GM12878 (cell line): ENCODE measurements around the gene PKHD1. TPM values are rescaled to one million over a fixed set of nuclear protein-coding genes. Genes with fewer than 3 reads are reported as not detected.

Source experiments
- ATAC-seq: fragments of 200-7000 bp; cut with Tn5 transposase; 3 replicates; pipeline ENCODE4 v1.9.1; 2020; ENCODE audit warnings: mild to moderate bottlenecking, moderate library complexity
- BruUV-seq: library from RNA; stranded (reverse); fragments of 400-500 nt; replicated peaks from 2 replicates; lab custom pipeline; 2021; lab: Mats Ljungman, UMichigan
- CTCF ChIA-PET: fragments of 300-600 bp; sonication (Branson Sonifier 250); formaldehyde crosslinking; extraction: SDS; loops from one replicate; lab custom pipeline; 2021; ENCODE audit warnings: inconsistent platforms; lab: Yijun Ruan, JAX
- POLR2A ChIA-PET: fragments of 350-600 bp; formaldehyde crosslinking; extraction: SDS; loops from one replicate; lab custom pipeline; 2021; ENCODE audit warnings: inconsistent platforms; lab: Charles Lee
- RAD21 ChIA-PET: fragments of 300-600 bp; sonication (Branson Sonifier 250); formaldehyde crosslinking; loops from one replicate; lab custom pipeline; 2023; ENCODE audit warnings: antibody characterized with exemption; ENCODE audit not compliant: unreplicated experiment; lab: Charles Lee
- SMC1A ChIA-PET: fragments of 300-600 bp; sonication (Branson Sonifier 250); formaldehyde crosslinking; loops from one replicate; lab custom pipeline; 2023; ENCODE audit not compliant: unreplicated experiment, uncharacterized antibody; lab: Charles Lee
- DNase-seq: peaks from one replicate; pipeline ENCODE4 v3.0.0-alpha.2; 2011; ENCODE audit warnings: low read depth, low spot score
- FAIRE-seq: peaks from 3 replicates; lab custom pipeline; 2011; peaks lifted over from hg19 to GRCh38; lab: Jason Lieb, UNC
- H2AFZ ChIP-seq: 2 replicates; pipeline ENCODE4 v1.6.0; 2011; ENCODE audit warnings: low read depth, low read length, control low read depth; ENCODE audit not compliant: control insufficient read depth
- H3K27ac ChIP-seq: 2 replicates; pipeline ENCODE4 v1.5.1; 2011; ENCODE audit warnings: control low read depth; ENCODE audit not compliant: control insufficient read depth, insufficient read depth
- H3K27me3 ChIP-seq, 2 experiments: replicated peaks in 1 of 2; 2 replicates each; pipeline versions ENCODE4 v1.6.0 to v1.6.1; 2011; ENCODE audit warnings: low read length in 1 of 2; ENCODE audit not compliant: control insufficient read depth in 2 of 2, insufficient read depth in 2 of 2
- H3K36me3 ChIP-seq, 2 experiments: 2 replicates each; pipeline ENCODE4 v1.5.1; 2011; ENCODE audit warnings: low read length in 1 of 2; ENCODE audit not compliant: control insufficient read depth in 2 of 2, insufficient read depth in 2 of 2
- H3K4me1 ChIP-seq: 2 replicates; pipeline ENCODE4 v1.6.1; 2011; ENCODE audit warnings: mild to moderate bottlenecking, low read length, moderate library complexity, mixed read lengths; ENCODE audit not compliant: control insufficient read depth, insufficient read depth
- H3K4me2 ChIP-seq: 2 replicates; pipeline ENCODE4 v1.6.0; 2011; ENCODE audit warnings: control low read depth; ENCODE audit not compliant: control insufficient read depth, insufficient read depth
- H3K4me3 ChIP-seq: fragments of 200-600 bp; sonication (generic); 2 replicates; pipeline ENCODE4 v1.5.1; 2016
- H3K79me2 ChIP-seq: 2 replicates; pipeline ENCODE4 v1.6.0; 2011; ENCODE audit warnings: low read length; ENCODE audit not compliant: control insufficient read depth, insufficient read depth
- H3K9ac ChIP-seq: 2 replicates; pipeline ENCODE4 v1.8.0; 2011; ENCODE audit warnings: low read length, control low read depth, mixed read lengths; ENCODE audit not compliant: control insufficient read depth, insufficient read depth
- H3K9me3 ChIP-seq: replicated peaks from 3 replicates; pipeline ENCODE4 v1.5.1; 2011; ENCODE audit warnings: mild to moderate bottlenecking, low read length; ENCODE audit not compliant: control insufficient read depth, insufficient read depth
- H4K20me1 ChIP-seq: 2 replicates; pipeline ENCODE4 v1.6.0; 2011; ENCODE audit not compliant: control insufficient read depth, insufficient read depth
- ASH2L ChIP-seq: fragments of 300-600, 200-600 bp; sonication (generic); IDR thresholded peaks from 2 replicates; pipeline ENCODE4 v1.6.1; 2017; ENCODE audit warnings: low read depth, mild to moderate bottlenecking, borderline replicate concordance
- BRCA1 ChIP-seq: IDR thresholded peaks from 2 replicates; pipeline ENCODE4 v1.6.1; 2011; ENCODE audit warnings: low read depth, low read length, improper control_type of control experiment
- EED ChIP-seq: sonication (generic); IDR thresholded peaks from 2 replicates; pipeline ENCODE4 v1.6.1; 2016; ENCODE audit warnings: antibody characterized with exemption, low read depth
- FOS ChIP-seq: IDR thresholded peaks from 3 replicates; pipeline ENCODE4 v1.6.1; 2011; ENCODE audit warnings: borderline replicate concordance; ENCODE audit not compliant: insufficient read length; ENCODE audit errors: extremely low read depth
- IKZF1 ChIP-seq: fragments of 450-650 bp; conservative IDR thresholded peaks from 2 replicates; pipeline ENCODE4 v1.6.1; 2017; ENCODE audit warnings: antibody characterized with exemption, mild to moderate bottlenecking
- MXI1 ChIP-seq: fragments of 150-350 bp; IDR thresholded peaks from 2 replicates; pipeline ENCODE4 v1.6.1; 2011; ENCODE audit warnings: low read depth, mild to moderate bottlenecking, inconsistent platforms, low read length, improper control_type of control experiment
- PAX8 ChIP-seq: fragments of 450-650 bp; IDR thresholded peaks from 2 replicates; pipeline ENCODE4 v1.6.1; 2017; ENCODE audit warnings: mild to moderate bottlenecking, moderate library complexity
- POLR2AphosphoS2 ChIP-seq: IDR thresholded peaks from 2 replicates; pipeline ENCODE4 v1.6.1; 2011; ENCODE audit warnings: low read depth, mild to moderate bottlenecking, low read length, improper control_type of control experiment, moderate library complexity
- WGBS: methylation state at CpG from one replicate; pipeline ENCODE4 v1.1.6; 2016; ENCODE audit warnings: low lambda C conversion rate; ENCODE audit not compliant: insufficient replicate concordance, insufficient coverage; ENCODE audit errors: missing lambda C conversion rate; 5-methylcytosine and 5-hydroxymethylcytosine counted together
- in situ Hi-C: fragments of 300-500 bp; cut with MboI; formaldehyde crosslinking; loops from 9 replicates; pipeline ENCODE4 v1.14.3; 2018; ENCODE audit warnings: mixed read lengths
- intact Hi-C: fragments of 100-400 bp; cut with micrococcal nuclease; formaldehyde crosslinking; loops from one replicate; pipeline ENCODE4 v1.14.2; 2022; ENCODE audit not compliant: unreplicated experiment
- polyA plus RNA-seq, 11 experiments: library from polyadenylated mRNA; depleted of rRNA in 4 of 11; unstranded in 6 of 11; stranded (reverse) in 5 of 11; fragments of >200 nt; fragmentation: Nextera tagmentation in 4 of 11; fragmentation: Illumina TruSeq in 1 of 11; extraction: Ambion mirVana in 4 of 11; extraction: Trizol in 1 of 11; gene quantifications; 1 replicate in 1 of 11; 2 replicates in 10 of 11; pipeline versions ENCODE4 v1.2.1 to v1.2.3, GENCODE V29; 2011 to 2016; ENCODE audit warnings: inconsistent platforms in 2 of 11, missing spikeins in 2 of 11, low read depth in 1 of 11
- total RNA-seq, 4 experiments: library from RNA; depleted of rRNA in 3 of 4; stranded (reverse); fragments of >200 nt in 3 of 4; fragmentation: Illumina TruSeq in 1 of 4; extraction: Trizol in 1 of 4; gene quantifications; 2 replicates each; pipeline versions ENCODE4 v1.2.1 to v1.2.3, GENCODE V29; 2013 to 2021
- TF ChIP-seq, protein P1 (sequence below): fragments of 450-650 bp; IDR thresholded peaks from 2 replicates; pipeline ENCODE4 v1.6.1; 2016; ENCODE audit warnings: mild to moderate bottlenecking, moderate library complexity, borderline replicate concordance
- TF ChIP-seq, protein P2 (sequence below): fragments of 450-650 bp; IDR thresholded peaks from 2 replicates; pipeline ENCODE4 v1.6.1; 2017; ENCODE audit warnings: mild to moderate bottlenecking, low read depth, inconsistent platforms; ENCODE audit not compliant: poor library complexity, severe bottlenecking
- TF ChIP-seq, protein P3 (sequence below): IDR thresholded peaks from 2 replicates; pipeline ENCODE4 v1.6.1; 2012; ENCODE audit warnings: low read depth, low read length, improper control_type of control experiment

PKHD1 gene
- total and polyA plus RNA-seq, 10 of the 15 experiments (the other 5 are each of a cell fraction or from before 2014, with no cell fraction given) = under 0.01 to 0.90 (median 0.02) TPM; not detected in 1

DNA sequence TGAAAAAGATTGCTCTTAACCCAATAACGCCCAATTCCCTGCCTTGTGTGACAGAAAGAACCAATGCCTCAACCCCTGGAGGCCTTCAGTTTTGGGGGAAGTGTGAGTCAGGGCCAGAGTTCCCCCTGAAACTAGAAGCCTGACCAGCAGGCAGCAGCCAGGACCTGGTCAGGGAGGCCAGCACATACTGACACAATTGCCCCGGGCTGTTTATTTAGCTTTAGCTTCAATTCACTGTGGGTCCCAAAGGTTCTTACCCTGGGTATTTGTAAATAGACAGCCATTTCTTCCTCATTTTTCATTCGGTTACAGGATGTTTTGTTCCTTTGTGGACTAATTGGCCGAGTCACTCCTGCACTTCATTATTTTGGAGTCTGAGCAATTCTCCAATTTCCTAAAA lies 195.6 kb downstream of the PKHD1 start (continued):
- TF ChIP-seq, protein P1, sequence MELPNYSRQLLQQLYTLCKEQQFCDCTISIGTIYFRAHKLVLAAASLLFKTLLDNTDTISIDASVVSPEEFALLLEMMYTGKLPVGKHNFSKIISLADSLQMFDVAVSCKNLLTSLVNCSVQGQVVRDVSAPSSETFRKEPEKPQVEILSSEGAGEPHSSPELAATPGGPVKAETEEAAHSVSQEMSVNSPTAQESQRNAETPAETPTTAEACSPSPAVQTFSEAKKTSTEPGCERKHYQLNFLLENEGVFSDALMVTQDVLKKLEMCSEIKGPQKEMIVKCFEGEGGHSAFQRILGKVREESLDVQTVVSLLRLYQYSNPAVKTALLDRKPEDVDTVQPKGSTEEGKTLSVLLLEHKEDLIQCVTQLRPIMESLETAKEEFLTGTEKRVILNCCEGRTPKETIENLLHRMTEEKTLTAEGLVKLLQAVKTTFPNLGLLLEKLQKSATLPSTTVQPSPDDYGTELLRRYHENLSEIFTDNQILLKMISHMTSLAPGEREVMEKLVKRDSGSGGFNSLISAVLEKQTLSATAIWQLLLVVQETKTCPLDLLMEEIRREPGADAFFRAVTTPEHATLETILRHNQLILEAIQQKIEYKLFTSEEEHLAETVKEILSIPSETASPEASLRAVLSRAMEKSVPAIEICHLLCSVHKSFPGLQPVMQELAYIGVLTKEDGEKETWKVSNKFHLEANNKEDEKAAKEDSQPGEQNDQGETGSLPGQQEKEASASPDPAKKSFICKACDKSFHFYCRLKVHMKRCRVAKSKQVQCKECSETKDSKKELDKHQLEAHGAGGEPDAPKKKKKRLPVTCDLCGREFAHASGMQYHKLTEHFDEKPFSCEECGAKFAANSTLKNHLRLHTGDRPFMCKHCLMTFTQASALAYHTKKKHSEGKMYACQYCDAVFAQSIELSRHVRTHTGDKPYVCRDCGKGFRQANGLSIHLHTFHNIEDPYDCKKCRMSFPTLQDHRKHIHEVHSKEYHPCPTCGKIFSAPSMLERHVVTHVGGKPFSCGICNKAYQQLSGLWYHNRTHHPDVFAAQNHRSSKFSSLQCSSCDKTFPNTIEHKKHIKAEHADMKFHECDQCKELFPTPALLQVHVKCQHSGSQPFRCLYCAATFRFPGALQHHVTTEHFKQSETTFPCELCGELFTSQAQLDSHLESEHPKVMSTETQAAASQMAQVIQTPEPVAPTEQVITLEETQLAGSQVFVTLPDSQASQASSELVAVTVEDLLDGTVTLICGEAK = no peak
- TF ChIP-seq BRCA1 = no peak

DNA sequence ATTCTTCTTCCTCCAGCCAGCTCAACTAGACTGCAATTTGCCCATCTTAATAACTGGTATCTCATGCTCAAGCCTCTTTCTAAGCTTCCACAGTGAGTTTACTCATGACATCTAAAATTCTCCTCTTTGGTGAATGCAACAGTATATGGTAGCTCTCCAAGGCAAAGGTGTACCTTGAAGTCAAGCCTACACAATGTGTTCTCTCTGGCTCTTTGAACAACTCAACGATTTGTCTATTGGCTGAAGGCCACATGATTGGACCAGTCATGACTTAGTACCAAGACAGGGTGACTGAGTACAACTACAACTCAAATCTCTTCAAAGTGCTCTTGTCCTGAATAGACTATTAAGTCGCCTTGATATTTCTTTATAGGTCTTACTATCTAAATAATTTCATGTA lies 199.6 kb downstream of the PKHD1 start:
- no peaks in the 10 kb centered on the region for H3K27me3 ChIP-seq
- H3K27ac ChIP-seq = no peak overlapping the region
- DNase-seq (no peak), ATAC-seq (no peak), FAIRE-seq (no peak)
- H3K9ac ChIP-seq = no peak overlapping the region
- no peaks in the 10 kb centered on the region for H4K20me1 ChIP-seq
- no peaks in the 10 kb centered on the region for H3K9me3 ChIP-seq
- H3K4me2 ChIP-seq = no peak overlapping the region
- H3K36me3 ChIP-seq = no peaks in the 10 kb centered on the region
- TF ChIP-seq PAX8 = no peak
- TF ChIP-seq, protein P2, sequence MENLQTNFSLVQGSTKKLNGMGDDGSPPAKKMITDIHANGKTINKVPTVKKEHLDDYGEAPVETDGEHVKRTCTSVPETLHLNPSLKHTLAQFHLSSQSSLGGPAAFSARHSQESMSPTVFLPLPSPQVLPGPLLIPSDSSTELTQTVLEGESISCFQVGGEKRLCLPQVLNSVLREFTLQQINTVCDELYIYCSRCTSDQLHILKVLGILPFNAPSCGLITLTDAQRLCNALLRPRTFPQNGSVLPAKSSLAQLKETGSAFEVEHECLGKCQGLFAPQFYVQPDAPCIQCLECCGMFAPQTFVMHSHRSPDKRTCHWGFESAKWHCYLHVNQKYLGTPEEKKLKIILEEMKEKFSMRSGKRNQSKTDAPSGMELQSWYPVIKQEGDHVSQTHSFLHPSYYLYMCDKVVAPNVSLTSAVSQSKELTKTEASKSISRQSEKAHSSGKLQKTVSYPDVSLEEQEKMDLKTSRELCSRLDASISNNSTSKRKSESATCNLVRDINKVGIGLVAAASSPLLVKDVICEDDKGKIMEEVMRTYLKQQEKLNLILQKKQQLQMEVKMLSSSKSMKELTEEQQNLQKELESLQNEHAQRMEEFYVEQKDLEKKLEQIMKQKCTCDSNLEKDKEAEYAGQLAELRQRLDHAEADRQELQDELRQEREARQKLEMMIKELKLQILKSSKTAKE = no peak
- TF ChIP-seq, protein P3, sequence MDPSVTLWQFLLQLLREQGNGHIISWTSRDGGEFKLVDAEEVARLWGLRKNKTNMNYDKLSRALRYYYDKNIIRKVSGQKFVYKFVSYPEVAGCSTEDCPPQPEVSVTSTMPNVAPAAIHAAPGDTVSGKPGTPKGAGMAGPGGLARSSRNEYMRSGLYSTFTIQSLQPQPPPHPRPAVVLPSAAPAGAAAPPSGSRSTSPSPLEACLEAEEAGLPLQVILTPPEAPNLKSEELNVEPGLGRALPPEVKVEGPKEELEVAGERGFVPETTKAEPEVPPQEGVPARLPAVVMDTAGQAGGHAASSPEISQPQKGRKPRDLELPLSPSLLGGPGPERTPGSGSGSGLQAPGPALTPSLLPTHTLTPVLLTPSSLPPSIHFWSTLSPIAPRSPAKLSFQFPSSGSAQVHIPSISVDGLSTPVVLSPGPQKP = no peak
- no peak for TF ChIP-seq FOS
- TF ChIP-seq IKZF1 = no peak
- no peak for TF ChIP-seq MXI1
- TF ChIP-seq EED = no peak
- TF ChIP-seq ASH2L = no peak
- no peak for TF ChIP-seq POLR2AphosphoS2
- ChIA-PET POLR2A (no interaction called here), RAD21 (no interaction called here), SMC1A (interaction anchor here (0.9 kb wide), 1 partner anchor 32 kb away, joined by 3 read pairs; no protein-coding TSS in a partner anchor), CTCF (no interaction called here)
- no peak overlapping the region for H2AFZ ChIP-seq
- 0% methylated on average over 2 of the region's 2 CpGs for WGBS
- intact Hi-C loops = no loop called here
- H3K4me1 ChIP-seq = no peaks in the 10 kb centered on the region
- H3K4me3 ChIP-seq = no peak overlapping the region
- BruUV-seq = no TSS peak
- no peaks in the 10 kb centered on the region for H3K79me2 ChIP-seq
- in situ Hi-C loops = no loop called here
